HG02678 (cell line): Measurements from ENCODE around the gene CNGA2.

ENCODE experiments used
- ATAC-seq: cut with Tn5 transposase; IDR thresholded peaks from one replicate; pipeline ENCODE4 v1.9.1; 2021; ENCODE audit warnings: mild to moderate bottlenecking, moderate library complexity; ENCODE audit not compliant: unreplicated experiment

Gene CNGA2

GRCh38 chrX:151711787-151712186, 22.8 kb upstream of the CNGA2 start:
- ATAC-seq: no peak

- ATAC-seq: no peak
These were observed 22.3 kb upstream of the CNGA2 start for GRCh38 chrX:151712253-151712652.

GRCh38 chrX:151713849-151714248, 20.7 kb upstream of the CNGA2 start:
- no peak for ATAC-seq

GRCh38 chrX:151714362-151714761, 20.2 kb upstream of the CNGA2 start:
- no peak for ATAC-seq

DNA sequence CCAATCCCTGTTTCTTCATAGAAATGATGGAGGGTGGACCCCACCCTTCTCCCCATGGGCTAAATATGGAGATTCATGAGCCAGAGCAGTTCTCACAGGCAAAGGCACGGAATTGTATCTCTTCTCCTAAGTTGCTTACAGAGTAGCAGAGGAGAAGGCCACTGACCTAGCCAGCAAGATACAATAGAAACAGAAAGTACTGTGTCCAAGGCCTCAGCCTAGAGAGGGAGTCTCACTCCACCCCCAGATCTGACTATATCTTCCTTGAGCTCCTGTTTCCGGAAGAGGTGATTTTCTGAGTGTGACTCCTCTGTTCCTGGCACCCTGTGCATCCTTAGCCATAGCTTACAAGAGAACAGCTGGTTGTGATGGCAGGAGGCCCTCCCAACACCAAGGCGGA, 18.8 kb upstream of the CNGA2 start, which contains the start of gene FATE1:
Gene FATE1 (plus strand): TSS at position 284 of the 400 bp plus-strand sequence. CDS start 85 bp downstream, at position 369.
- ATAC-seq: no peak

DNA sequence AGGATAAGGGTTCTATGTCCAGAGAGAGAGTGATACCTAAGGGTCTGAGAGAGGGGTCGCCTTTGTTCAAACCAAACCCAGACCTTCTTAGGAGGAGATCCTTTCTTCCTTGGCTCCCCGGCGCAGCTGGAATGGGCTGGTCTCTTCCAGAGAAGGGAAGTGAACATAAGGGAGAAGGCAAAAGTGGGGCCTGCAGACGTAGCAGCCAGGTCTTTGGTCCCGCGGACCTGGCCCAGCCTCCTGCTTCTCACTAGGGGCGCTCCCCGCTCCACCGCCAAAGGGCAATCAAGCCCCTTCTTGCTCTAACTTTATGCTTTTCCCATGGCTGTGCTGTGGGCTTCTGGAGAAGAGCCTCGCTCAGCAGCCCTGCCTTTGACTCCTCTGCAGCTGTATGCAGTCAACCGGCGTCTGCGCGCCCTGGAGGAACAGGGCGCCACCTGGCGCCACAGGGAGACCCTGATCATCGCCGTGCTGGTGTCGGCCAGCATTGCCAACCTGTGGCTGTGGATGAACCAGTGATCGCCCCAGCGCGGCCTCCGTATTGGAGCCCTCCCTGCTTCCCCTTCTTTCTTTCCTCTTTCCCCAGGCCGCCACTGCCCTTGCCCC, 12.2 kb upstream of the CNGA2 start:
- ATAC-seq: no peak

- no peak for ATAC-seq
These were observed 11.3 kb upstream of the CNGA2 start for GRCh38 chrX:151723156-151723760.

DNA sequence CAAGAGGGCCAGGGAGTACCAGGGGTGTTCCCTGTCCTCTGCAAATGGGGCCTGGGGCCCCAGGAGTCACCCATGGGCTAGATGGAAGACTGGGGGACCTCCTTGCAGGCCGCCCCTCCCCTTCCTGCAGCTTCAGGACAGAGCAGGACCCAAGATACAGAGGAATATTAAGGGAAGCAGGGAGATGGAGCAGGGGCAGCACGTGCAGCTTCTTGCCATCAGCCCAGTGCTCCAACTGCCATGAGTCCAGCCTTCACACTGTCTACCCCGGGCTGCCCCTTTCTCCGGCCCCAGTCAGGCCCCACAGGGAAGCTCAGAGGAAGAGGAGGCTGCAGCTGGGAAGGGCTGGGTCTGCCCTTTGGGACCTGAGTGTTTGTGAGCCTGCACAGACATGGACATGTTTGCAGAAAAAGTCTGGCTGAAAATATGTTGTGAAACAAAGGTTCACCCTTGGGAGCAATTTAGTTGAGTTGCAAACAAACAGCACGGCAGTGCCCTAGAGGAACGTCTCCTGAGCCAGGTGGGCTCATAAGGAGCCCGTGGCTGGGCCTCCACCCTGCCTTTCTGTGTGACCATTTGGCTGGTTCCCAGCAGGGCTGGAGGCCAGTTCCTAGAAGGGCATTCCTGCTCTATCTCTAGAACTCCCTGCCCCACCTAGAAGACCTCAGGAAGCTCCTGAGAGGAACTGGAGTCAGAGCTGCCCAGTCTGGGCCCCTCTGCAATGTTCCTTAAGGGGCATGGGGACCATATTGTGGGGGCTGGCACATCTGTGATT, 9.8 kb upstream of the CNGA2 start:
- ATAC-seq: no peak

DNA sequence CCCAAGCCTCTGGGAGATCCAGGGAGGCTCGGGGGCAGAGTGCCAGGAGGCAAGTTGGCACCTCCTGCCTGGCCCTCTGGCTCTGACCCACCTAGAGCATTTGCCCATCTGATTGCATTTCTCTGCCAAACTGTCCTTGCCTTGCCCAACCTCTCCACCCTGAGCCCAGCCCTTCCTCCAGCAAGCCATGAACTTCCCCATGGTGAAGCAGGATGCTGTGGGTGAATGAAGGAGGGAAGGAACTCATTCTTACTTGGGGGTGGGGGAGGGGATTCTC, 9.3 kb upstream of the CNGA2 start:
- ATAC-seq: no peak

- no peak for ATAC-seq
These were observed 7.8 kb upstream of the CNGA2 start for GRCh38 chrX:151726751-151727150.

GRCh38 chrX:151727346-151727745, 7.2 kb upstream of the CNGA2 start:
- no peak for ATAC-seq

DNA sequence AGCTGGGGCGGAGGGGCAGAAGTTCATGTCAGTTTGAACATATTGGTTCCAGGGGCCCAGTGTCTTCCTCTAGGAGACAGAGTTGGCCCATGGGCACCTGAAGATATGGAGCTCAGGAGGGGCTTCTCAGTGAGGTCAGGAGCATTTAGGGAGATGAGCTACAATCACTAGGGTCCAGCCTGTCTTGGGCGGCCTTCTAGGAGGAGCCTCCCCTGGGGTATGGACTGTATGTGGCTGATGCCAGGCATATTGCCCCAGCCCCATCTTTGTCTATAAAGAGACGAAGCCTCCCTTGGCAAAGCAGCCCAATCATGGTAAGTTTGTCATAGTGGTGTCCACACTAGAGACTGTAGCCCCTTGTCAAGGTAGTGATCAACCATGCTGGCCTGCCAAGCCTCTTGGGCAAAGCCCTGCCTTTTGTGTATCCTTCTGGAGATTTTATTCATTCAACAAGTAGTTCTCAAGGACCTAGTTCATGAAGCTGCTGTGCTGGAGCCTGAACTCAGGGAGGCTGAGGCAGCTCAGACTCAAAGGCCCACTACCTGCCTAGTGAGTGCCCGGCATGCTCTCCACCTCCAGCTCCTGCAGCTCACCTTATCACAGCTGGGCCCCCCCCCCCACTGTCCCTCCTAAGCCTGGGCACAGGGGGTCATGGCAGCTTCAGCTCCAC, 5.4 kb upstream of the CNGA2 start:
- no peak for ATAC-seq

GRCh38 chrX:151735219-151735618, 673 bp downstream of the CNGA2 start:
- ATAC-seq: no peak

DNA sequence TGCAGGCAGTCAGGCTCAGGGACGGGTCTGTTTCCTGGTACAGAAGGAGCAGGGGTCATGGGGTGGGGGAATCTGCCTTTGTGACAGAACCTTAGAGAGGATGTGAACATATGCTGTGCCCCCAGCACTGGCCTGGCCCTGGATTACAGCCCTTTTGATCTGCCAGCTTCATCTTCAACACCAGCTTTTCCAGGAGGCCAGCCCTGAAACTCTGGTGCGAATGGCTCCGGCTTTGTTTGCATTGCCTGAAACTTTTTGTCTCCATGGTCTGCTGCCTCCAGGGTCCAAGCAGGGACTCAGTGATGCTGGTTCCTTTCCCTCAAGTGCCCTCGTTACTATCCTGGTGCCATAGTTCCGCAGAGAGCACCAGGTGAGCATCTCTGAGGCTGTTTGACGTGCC, 2.1 kb downstream of the CNGA2 start:
- no peak for ATAC-seq

- no peak for ATAC-seq
These were observed 2.9 kb downstream of the CNGA2 start for GRCh38 chrX:151737494-151737893.

- no peak for ATAC-seq
These were observed 4.2 kb downstream of the CNGA2 start for GRCh38 chrX:151738751-151739150.

GRCh38 chrX:151741606-151742005, 7.1 kb downstream of the CNGA2 start:
- no peak for ATAC-seq

DNA sequence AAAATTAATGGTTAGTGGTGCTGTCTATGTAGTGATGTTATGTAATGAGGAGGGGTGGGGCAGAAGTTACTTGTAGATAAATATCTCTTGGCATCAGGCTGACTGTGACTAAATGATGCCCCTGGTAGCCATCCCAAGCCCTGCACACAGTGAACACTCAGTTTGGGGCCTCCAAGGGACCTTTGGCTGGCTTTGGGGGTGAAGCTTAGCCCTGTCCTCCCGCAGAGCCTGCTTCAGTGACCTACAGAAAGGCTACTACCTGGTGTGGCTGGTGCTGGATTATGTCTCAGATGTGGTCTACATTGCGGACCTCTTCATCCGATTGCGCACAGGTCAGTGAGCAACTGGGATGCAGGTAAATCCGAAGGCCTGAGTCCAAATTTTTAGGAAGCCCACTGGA, 7.8 kb downstream of the CNGA2 start:
- no peak for ATAC-seq

DNA sequence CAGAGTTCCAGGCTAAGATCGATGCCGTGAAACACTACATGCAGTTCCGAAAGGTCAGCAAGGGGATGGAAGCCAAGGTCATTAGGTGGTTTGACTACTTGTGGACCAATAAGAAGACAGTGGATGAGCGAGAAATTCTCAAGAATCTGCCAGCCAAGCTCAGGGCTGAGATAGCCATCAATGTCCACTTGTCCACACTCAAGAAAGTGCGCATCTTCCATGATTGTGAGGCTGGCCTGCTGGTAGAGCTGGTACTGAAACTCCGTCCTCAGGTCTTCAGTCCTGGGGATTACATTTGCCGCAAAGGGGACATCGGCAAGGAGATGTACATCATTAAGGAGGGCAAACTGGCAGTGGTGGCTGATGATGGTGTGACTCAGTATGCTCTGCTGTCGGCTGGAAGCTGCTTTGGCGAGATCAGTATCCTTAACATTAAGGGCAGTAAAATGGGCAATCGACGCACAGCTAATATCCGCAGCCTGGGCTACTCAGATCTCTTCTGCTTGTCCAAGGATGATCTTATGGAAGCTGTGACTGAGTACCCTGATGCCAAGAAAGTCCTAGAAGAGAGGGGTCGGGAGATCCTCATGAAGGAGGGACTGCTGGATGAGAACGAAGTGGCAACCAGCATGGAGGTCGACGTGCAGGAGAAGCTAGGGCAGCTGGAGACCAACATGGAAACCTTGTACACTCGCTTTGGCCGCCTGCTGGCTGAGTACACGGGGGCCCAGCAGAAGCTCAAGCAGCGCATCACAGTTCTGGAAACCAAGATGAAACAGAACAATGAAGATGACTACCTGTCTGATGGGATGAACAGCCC, 9.3 kb downstream of the CNGA2 start:
- ATAC-seq: no peak

DNA sequence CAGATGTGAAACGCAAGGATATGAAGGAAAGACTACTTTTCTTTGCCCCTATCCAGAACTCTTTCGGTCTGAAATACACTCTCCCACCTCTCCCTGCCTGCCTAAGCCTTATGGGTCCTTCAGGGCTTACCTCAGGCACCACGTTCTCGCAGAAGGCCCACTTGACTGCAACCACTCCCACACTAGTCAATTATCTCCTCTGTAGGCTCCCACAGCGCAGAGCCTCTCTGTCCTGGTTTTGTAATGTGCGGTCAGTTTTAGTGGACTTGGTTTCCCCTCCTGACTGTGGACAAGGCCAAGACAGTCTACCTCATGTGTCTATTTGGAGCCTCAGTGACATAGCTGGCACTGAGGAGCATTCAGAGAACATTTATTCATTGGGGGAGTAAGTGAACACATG, 11.1 kb downstream of the CNGA2 start:
- ATAC-seq: no peak

DNA sequence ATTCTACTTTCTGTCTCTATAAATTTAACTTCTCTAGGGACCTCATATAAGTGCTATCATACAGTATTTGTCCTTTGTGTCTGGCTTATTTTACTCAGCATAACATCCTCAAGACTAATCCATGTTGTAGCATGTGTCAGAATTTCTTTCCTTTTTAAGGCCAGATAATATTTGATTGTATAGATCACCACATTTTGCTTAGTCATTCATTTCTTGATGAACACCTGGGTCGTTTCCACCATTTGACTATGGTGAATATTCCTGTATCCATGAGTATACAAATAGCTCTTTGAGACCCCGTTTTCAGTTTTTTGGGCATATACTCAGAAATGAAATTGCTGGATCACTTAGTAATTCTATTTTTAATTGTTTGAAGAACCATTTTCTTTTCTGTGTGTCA, 12.0 kb downstream of the CNGA2 start:
- ATAC-seq: no peak
